Esophagus squamous epithelium (tissue), 4 donors: ENCODE measurements around the gene PPY.

Source experiments
- CTCF ChIP-seq, 6 experiments: fragments of 450-650 bp in 4 of 6; fragments of 200-600 bp in 2 of 6; sonication (generic) in 2 of 6; IDR thresholded peaks; one replicate each; pipeline ENCODE4 v1.5.1; 2016 to 2019; ENCODE audit warnings: antibody characterized with exemption in 6 of 6, mild to moderate bottlenecking in 4 of 6, moderate library complexity in 4 of 6
- POLR2A ChIP-seq, 4 donors: fragments of 450-650 bp; IDR thresholded peaks; one replicate each; pipeline ENCODE4 v1.6.1; 2017; ENCODE audit warnings: antibody characterized with exemption in 4 of 4, mild to moderate bottlenecking in 4 of 4, moderate library complexity in 3 of 4

- TF ChIP-seq CTCF (IDR thresholded peaks at IDR 0.05): no peak
- TF ChIP-seq POLR2A (IDR thresholded peaks at IDR 0.05): no peak
Measured at GRCh38 chr17:43983196-43983514, 40.9 kb upstream of the PPY start.
